GM18873 (cell line): Measurements from ENCODE around the gene TGM1.
"Not testable (repeated sequence)": the region's sequence is repeated elsewhere in the genome, so short reads cannot be mapped to it uniquely, and the experiment has no call there.

Experiments used
- ATAC-seq: cut with Tn5 transposase; IDR thresholded peaks from one replicate; pipeline ENCODE4 v1.9.1; 2021; ENCODE audit warnings: mild to moderate bottlenecking, moderate library complexity, moderate number of reproducible peaks; ENCODE audit not compliant: unreplicated experiment, low FRiP score

The TGM1 gene

DNA sequence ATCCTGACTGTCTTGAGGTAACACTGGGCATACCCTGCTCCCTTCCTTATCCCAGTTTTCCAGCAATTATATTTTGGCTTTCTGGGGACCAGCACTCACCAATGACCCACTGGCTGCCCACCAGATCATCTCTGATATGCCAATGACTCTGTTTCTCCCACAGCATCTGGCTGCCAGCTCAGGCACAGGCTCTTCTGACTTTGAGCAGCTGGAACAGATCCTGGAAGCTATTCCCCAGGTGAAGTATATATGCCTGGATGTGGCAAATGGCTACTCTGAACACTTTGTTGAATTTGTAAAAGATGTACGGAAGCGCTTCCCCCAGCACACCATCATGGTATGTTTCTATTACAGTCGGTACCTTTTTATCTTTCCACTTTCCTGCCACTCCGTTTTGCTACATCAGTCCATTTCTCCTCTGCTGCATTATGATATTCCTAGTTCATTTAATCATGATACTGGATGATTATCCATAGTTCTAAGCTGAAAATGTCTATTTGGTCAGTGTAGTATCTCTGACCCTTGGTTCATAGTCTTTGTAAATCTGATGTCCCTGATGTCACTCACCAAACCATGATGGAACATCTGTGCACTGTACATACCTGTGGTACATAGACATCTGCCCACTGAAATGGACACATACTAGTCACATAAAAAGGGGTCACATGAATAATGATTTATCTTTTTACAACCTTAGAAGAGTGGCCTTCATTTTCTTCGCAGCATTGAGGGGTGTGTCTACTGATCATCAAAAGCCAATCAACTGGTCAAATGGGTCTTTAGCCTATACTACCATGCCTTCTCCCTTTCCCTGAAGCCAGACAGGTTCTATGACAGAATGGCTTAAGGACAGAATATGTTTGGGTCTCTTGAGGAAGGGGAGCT is 26.9 kb downstream of the TGM1 start:
- ATAC-seq: no peak

- ATAC-seq: no peak
Measured at GRCh38 chr14:24234095-24235005, 28.6 kb downstream of the TGM1 start.

GRCh38 chr14:24233538-24233866 is 29.5 kb downstream of the TGM1 start:
- ATAC-seq: no peak

DNA sequence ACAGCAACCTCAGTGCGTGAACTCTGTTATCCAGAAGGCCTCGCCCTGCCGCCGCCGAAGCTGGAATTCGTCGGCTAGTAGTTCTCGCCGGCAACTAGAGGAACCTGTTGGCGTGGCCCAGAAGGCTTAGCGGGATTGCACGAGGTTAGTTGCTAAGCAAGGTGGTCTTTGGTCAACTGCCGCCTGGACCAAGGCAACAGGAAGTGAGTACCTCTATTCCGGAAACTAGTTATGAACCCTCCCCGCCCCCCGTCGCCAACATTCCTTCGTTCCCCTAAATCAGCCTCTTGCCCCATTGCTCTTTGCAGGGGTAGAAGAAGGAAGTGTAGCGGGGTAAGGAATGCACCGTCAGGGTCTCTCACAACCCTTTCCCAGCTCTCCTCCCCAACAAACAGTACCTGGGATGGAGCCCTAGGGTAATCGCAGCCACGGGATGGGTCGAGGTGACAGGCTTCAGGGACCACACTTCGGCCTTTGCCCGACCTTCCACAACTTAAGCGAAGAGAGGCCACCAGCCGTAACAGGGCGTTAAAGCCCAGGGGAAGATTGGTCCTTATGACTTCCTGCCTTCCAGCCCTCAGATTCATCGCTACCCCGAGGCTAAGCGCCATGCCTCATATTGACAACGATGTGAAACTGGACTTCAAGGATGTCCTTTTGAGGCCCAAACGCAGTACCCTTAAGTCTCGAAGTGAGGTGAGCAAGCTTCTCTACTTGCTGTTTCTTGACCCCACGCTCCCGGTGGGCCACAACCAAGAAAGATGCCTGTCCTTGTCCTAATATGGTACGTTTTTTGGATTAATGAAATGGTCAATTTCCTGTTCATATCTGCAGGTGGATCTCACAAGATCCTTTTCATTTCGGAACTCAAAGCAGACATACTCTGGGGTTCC is 30.1 kb downstream of the TGM1 start, which contains the start of gene GMPR2:
TSS of gene GMPR2 (plus strand) at position 285 of the 893 bp plus-strand sequence. CDS start at position 610, 325 bp downstream.
- peak; percentile 45 for ATAC-seq

DNA sequence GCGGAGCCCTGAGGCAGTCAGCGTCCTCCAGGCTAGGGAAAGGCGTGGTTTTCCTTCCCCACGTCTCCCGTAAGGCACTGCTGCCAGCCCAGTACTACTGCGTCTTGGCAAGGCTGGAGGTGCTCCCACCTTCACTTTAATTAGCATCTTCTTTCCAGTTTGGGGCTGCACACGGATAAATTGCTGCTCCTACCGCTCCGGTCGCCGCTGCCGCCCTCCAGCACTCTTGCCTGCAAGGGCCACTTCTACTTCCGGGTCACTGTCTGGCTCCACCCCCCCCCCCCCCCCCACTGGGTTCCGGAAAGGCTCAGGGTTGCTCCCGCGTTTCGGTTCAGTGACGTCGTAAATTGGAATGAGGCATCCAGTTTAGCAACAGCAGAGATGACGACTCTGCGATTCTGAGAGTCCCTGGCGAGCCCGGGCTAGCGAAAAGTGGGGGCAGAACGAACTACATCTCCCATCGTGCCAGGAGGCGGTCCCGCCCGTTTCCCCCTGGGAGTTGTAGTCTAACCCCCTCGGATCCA is 30.8 kb downstream of the TGM1 start, which contains the start of gene NEDD8:
TSS of gene NEDD8 (minus strand) at position 247 of the 524 bp plus-strand sequence. CDS start at position 147, 100 bp downstream.
- ATAC-seq: peak; percentile 67

GRCh38 chr14:24231263-24232120 is 31.5 kb downstream of the TGM1 start:
- ATAC-seq: no peak

DNA sequence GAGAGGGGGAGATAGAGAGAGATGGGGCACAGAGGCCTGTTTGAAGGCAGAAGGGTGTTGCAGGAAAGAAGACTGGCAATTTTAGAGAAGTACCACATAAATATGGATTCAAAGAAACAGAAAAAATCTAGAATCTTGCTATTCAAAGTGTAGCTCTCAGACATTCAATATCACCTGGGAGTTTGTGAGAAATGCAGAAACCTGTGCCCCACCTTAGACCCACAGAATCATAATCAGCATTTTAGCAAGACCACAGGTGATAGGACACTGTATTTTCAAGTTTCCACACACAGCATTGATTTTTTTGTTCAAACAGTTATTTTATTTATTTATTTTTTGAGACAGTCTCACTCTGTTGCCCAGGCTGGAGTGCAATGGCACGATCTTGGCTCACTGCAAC is 34.1 kb downstream of the TGM1 start:
- no peak for ATAC-seq

DNA sequence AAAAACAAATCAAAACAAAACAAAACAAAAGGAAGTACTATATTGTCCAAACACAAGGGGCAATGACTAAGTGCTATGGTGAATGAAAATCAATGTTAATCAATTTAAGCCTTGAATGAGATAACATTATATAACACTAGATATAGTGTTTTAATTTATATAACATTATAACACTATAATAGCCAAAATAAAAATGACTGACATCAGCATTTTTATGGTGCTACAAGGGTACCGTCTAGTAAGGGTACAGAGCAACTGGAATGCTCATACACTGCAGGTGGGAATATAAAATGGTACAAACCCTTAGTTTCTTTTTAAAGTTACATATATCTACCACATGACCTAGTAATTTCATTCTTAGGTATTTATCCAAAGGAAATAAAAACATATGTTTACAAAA is 36.5 kb downstream of the TGM1 start:
- no peak for ATAC-seq

- ATAC-seq: no peak
Measured at GRCh38 chr14:24224618-24225071, 38.3 kb downstream of the TGM1 start.

GRCh38 chr14:24222987-24223386 is 40.0 kb downstream of the TGM1 start:
- not testable (repeated sequence) for ATAC-seq

DNA sequence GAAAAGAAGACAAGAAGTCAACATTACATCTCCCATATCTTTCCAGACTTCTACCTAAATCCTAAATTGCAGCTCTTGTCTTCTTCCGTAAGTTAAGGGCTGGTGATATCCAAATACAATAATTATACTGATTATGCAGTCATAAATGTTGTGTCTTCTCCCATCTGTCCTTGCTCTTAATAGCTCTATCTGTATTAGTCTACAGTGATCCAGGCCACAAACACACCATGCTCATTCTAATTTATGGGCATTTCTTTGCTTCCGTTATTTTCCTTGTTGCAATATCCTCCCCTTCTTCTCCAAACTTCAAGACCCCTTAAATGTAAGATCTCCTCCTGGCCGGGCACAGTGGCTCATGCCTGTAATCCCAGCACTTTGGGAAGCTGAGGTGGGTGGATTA is 43.5 kb downstream of the TGM1 start:
- no peak for ATAC-seq

- ATAC-seq: no peak
Measured at GRCh38 chr14:24219080-24219479, 43.9 kb downstream of the TGM1 start.

DNA sequence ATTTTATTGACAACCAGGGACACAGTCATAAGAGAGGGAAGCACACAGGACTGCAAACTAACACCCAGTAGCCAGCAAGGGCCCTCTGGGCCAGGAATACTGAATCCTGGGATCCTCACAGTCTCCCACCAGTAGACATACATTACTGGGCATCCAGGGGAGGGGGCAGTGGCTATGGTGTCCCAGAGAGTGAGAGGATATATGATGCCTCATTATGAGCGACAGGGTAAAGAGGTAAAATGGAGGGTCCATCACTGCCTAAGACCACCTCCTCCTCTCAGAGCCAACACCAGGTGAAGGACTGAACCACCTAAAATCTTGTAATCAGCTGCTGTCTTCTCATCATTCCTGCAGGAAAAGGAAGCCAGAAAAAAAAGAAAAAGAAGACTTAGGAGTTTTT is 46.1 kb downstream of the TGM1 start:
- not testable (repeated sequence) for ATAC-seq

DNA sequence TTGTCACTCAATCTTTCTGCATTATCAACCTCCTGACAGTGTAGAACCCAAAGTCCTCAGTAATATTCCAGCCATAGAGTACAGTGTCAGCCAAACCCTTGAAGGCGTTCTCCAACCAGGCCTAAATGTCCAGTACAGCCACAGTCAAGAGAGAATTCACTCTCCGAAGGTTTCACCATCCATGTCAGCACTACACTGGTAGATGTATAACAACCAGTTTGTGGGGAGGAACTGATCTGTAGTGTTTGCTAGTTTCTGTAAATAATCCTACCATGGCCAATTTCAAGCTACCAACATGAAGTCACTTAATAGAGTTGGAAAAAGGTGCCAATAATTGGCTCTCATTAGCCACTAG is 46.7 kb downstream of the TGM1 start:
- no peak for ATAC-seq

DNA sequence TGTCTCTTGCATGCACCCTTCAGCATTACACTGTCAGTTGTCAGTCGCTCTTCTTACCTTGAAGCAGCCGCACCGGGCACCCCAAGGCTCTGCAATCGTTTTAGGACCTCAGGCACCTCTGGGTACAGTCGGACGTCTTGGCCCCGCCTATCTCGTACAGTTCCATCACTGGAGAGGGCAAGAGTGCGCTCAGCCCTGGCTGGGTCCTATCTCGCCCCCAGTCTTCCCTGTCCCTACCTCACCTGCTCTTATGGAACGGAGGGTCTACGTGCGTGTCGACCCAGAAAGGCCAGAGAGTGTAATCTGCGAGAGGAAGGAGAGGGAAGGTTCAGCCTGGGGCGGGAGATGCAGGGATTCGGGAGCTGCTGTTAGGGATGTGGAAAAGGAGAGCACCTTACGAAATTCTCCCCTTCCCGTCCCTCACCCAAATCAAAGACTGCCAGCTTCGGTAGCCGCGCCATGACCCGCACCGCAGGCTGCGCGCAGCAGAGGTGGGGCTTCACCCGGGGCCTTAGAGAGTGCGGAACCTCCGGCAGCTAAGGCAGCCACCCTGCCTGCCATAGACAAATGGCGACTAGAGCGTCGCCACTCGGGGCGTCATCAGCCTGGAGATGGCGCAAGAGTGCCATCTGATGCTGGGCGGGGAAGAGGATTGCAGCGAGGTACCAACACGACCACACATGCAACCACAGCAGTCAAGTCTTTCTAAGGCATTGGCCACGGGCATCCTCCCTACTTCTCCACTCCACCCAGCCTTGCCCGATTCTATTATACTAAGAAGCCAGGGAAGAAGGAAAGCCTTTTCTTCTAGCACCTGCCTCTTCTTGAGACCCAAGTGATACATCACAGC is 47.3 kb downstream of the TGM1 start, which contains the start of gene MDP1:
TSS of gene MDP1 (minus strand) at position 572 of the 850 bp plus-strand sequence. CDS start at position 461, 111 bp downstream.
- ATAC-seq: peak; percentile 63

- ATAC-seq: no peak
Measured at GRCh38 chr14:24213866-24214662, 48.9 kb downstream of the TGM1 start.
